ENCODE measurements around the gene UVRAG.
"Not testable (repeated sequence)": the region's sequence is repeated elsewhere in the genome, so short reads cannot be mapped to it uniquely, and the experiment has no call there.

Gene UVRAG

GRCh38 chr11:76026862-76027261 lies 211.9 kb downstream of the UVRAG start:
- no peak for DNase-seq

DNA sequence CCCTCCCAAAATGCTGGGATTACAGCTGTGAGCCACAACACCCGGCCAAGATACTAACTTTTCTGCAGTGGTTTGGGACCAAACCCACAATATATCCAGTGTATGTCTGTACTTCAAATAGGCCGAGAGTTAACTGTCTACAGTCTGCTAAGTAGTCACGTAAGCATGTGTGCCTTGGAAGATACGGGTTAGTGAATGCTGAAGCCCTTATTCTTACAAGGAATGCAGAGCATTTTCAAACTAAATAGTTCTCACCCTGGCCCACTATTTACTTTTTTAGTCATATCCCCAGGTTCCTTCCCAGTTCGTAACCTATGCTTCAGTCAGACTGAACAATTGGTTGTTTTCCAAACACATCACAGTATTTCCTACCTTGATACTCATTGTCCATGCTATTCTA lies 215.3 kb downstream of the UVRAG start:
- DNase-seq = no peak

DNA sequence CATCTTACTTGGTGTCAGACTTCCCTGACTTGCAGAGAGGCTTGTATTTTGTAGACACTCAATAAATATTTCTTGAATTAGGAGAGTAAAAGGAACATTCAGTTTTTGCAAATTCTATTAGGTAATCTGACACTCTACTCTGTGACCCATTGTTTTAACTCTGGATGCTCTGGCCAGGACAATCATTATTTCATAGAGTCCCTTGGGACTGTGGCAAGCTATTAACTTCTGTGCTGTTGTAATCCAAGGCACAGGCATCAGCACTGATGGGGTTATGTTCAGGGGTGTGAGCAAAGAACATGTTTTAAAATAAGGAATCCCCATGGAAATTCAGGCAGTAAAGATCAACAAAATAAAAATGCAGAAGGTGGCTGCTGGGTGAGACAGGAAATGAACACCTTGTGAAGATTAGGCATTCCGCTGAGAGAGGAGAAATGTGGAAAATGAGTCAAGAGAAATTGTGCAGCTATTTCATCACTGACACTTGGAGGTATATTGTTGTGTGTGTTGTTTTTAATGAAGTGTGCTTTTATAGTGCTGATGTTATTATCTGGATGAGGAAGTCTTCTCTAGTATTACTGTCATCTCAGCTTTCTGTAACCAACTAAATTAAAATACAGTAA lies 216.1 kb downstream of the UVRAG start:
- DNase-seq = no peak

DNA sequence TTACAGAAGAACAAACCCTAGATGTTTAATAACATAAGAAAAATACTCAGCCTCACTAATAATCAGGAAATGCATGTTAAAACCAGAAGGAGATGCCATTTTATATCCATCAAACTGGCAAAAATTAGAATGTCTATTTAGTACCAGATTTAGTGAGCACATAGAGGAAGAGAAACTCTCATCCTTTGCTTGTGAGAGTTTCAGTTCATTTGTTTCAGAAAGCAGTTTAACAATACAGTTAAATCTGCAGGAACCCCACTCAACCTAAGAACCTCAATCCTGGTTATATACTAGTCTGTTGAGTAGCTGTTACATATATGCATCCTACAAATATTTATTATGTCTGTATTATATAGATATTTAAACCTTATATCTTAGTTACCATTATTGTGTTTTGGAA lies 218.7 kb downstream of the UVRAG start:
- DNase-seq = no peak

- no peak for DNase-seq
Measured at GRCh38 chr11:76035020-76035419, 220.0 kb downstream of the UVRAG start.

DNA sequence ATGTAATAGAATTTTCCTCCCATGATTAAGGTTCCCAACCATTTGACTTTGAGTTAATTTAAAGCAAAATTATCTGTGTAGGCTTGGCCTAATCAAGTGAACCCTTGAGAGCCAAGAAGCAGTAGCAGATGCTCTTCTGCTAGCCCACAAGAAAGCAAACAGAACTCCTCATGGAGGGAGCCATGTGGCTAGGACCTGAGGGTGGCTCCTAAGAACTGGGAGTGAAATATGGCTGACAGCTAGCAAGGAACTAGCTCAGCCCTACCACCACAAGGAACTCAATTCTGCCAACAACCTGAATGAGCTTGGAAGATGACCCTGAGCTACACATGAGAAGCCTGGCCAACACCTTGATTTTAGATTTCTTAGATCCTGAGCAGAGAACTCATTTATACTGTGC lies 223.6 kb downstream of the UVRAG start:
- DNase-seq = no peak

- no peak for DNase-seq
Measured at GRCh38 chr11:76041208-76041607, 226.2 kb downstream of the UVRAG start.

GRCh38 chr11:76044750-76045320 lies 229.8 kb downstream of the UVRAG start:
- DNase-seq = no peak

GRCh38 chr11:76047231-76047630 lies 232.2 kb downstream of the UVRAG start:
- DNase-seq = no peak

DNA sequence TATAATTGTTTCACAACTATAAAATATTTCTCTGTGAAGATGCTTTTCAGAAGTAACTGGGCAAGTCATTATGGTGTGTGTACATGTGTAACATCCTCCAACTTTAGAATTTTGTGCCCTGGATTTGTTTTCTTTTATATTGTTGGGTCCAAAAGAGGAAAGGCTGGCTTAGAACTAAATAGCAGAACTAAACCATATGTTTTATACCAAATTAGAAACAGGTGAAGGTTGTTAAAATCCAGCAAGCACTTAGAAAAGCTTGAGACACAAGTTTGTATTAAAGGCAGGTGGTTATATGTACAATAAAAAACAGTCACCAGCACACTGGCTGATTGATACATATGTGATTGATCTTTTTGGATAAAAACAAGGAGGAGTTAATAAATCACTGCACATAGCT lies 232.8 kb downstream of the UVRAG start:
- no peak for DNase-seq

GRCh38 chr11:76048763-76049162 lies 233.8 kb downstream of the UVRAG start:
- no peak for DNase-seq

- no peak for DNase-seq
Measured at GRCh38 chr11:76049511-76049910, 234.5 kb downstream of the UVRAG start.

- DNase-seq = no peak
Measured at GRCh38 chr11:76051937-76052336, 236.9 kb downstream of the UVRAG start.

DNA sequence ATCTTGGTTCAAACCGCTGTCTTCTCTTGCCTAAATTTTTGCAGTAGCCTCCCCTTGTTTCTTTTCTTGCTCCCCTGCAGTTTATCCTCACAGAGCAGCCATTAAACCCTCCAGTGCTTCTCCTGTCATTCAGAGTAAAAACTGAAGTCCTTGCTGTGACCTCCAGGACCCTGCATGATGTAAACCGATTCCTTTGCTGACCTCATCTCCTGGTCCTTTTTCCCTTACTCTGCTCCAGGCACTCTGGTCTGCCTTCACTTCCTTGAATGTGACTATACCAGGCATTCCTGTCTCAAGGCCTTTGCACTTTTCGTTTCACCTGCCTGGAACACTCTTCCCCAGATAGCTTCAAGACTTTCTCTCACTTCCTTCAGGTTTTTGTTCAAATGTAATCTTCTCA lies 239.3 kb downstream of the UVRAG start:
- DNase-seq = no peak

GRCh38 chr11:76056876-76057275 lies 241.9 kb downstream of the UVRAG start:
- no peak for DNase-seq

DNA sequence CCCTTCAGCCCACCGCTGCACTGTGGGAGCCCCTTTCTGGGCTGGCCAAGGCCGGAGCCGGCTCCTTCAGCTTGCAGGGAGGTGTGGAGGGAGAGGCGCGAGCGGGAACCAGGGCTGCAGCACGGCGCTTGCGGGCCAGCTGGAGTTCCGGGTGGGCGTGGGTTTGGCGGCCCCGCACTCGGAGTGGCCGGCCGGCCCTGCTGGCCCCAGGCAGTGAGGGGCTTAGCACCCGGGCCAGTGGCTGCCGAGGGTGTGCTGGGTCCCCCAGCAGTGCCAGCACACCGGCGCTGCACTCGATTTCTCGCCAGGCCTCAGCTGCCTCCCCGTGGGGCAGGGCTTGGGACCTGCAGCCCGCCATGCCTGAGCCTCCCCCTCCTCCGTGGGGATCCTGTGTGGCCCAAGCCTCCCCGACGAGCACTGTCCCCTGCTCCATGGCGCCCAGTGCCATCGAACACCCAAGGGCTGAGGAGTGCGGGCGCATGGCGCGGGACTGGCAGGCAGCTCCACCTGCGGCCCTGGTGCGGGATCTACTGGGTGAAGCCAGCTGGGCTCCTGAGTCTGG lies 245.5 kb downstream of the UVRAG start:
- not testable (repeated sequence) for DNase-seq

DNA sequence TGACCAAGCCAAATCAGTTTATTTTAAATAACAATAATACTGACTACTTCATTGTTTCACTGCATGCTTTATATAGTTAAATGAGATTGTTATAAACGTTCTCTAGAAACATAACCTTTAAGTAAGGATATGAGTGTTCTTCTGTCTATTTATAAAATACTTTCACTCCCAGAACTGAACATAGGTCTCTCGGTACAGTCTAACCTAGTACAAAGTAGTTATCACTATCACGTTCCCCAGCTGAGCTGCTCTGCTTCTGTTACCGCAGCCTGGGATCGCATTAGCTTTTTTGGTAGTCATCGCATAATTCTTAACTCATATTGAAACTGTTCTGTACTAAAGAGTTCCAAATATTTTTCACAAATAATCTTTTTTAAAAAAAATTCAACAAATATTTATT lies 247.7 kb downstream of the UVRAG start:
- DNase-seq = no peak

GRCh38 chr11:76064192-76064591 lies 249.2 kb downstream of the UVRAG start:
- no peak for DNase-seq

GRCh38 chr11:76067099-76067498 lies 252.1 kb downstream of the UVRAG start:
- DNase-seq = no peak

- DNase-seq = peak; percentile 19 to 52
Measured at GRCh38 chr11:76069001-76069400, 254.0 kb downstream of the UVRAG start.

DNA sequence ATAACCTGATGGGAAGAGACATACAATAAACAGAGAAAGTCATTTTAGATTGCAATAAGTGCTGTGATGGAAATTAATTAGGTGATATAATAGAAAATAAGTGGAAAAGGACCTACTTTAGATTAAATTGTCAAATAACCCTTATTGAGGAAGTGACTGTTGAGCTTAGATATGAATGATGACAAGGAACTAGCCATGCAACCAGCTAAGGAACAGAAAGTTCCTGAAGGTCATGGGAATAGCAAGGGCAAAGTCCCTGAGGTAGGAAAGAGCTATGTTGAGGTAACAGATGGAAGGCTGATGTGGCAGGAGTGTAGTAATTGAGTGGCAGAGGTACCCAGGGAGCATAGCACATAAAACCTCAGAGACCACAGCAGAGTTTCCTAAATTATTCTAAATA lies 256.1 kb downstream of the UVRAG start:
- peak; percentile 36 to 43 for DNase-seq

GRCh38 chr11:76073724-76074123 lies 258.7 kb downstream of the UVRAG start:
- DNase-seq = no peak

- peak; percentile 16 to 19 for DNase-seq
Measured at GRCh38 chr11:76074148-76075095, 259.4 kb downstream of the UVRAG start.
